SU-DHL-6 (cell line): ENCODE results near the gene FITM1.

Experiments used
- H2AFZ ChIP-seq: fragments of 200-600 bp; sonication (generic); 2 replicates; pipeline ENCODE4 v1.6.1; 2014; ENCODE audit warnings: low read depth, mild to moderate bottlenecking, moderate library complexity, mixed read lengths, antibody characterized with exemption, low read length; ENCODE audit not compliant: severe bottlenecking
- H3F3A ChIP-seq: fragments of 200-600 bp; shearing (Covaris generic); 2 replicates; pipeline ENCODE4 v1.6.0; 2016; ENCODE audit warnings: antibody characterized with exemption, mild to moderate bottlenecking; ENCODE audit not compliant: insufficient read depth
- H3K27ac ChIP-seq: fragments of 200-600 bp; sonication (generic); 2 replicates; pipeline ENCODE4 v1.5.1; 2016; ENCODE audit warnings: low read depth, mild to moderate bottlenecking, low read length, moderate library complexity, mixed read lengths
- H3K27me3 ChIP-seq: fragments of 200-600 bp; sonication (generic), shearing (Covaris generic); 2 replicates; pipeline ENCODE4 v1.6.0; 2014; ENCODE audit warnings: mild to moderate bottlenecking, low read length
- H3K36me3 ChIP-seq: fragments of 200-600 bp; sonication (generic); 2 replicates; pipeline ENCODE4 v1.6.1; 2014; ENCODE audit warnings: mild to moderate bottlenecking, low read length, mixed read lengths
- H3K4me2 ChIP-seq: fragments of 300-600, 200-600 bp; shearing (Covaris generic), sonication (generic); 2 replicates; pipeline ENCODE4 v1.6.0; 2014; ENCODE audit warnings: low read length, low read depth, mild to moderate bottlenecking; ENCODE audit not compliant: poor library complexity, severe bottlenecking
- H3K4me3 ChIP-seq: fragments of 200-600 bp; sonication (generic); 2 replicates; pipeline ENCODE4 v1.5.1; 2014; ENCODE audit warnings: antibody characterized with exemption, low read length, mild to moderate bottlenecking, mixed read lengths; ENCODE audit not compliant: insufficient read depth, poor library complexity, severe bottlenecking
- H3K79me2 ChIP-seq: fragments of 200-600 bp; sonication (generic); 2 replicates; pipeline ENCODE4 v1.6.1; 2014; ENCODE audit warnings: mild to moderate bottlenecking, low read length, moderate library complexity; ENCODE audit not compliant: insufficient read depth
- H3K9ac ChIP-seq: fragments of 200-600 bp; sonication (generic); 2 replicates; pipeline ENCODE4 v1.7.0; 2014; ENCODE audit warnings: mild to moderate bottlenecking, low read length
- H3K9me2 ChIP-seq: fragments of 200-600 bp; sonication (generic); replicated peaks from 2 replicates; pipeline ENCODE4 v1.6.1; 2014; ENCODE audit warnings: low read length; ENCODE audit not compliant: insufficient read depth
- H3K9me3 ChIP-seq: fragments of 200-600 bp; sonication (generic); 2 replicates; pipeline ENCODE4 v1.6.1; 2014; ENCODE audit warnings: low read length, mixed read lengths; ENCODE audit not compliant: insufficient read depth
- H4K20me1 ChIP-seq: fragments of 200-600 bp; sonication (generic); 2 replicates; pipeline ENCODE4 v1.6.1; 2014; ENCODE audit warnings: low read depth, mild to moderate bottlenecking, antibody characterized with exemption, low read length, moderate library complexity, mixed read lengths
- CTCF ChIP-seq: fragments of 200-600 bp; sonication (generic); IDR thresholded peaks from one replicate; pipeline ENCODE4 v1.5.1; 2017; ENCODE audit warnings: antibody characterized with exemption, mild to moderate bottlenecking, low read length, moderate library complexity; ENCODE audit not compliant: insufficient read depth, poor library complexity, severe bottlenecking
- EZH2phosphoT487 ChIP-seq: fragments of 200-600 bp; sonication (generic), shearing (Covaris generic); conservative IDR thresholded peaks from 2 replicates; pipeline ENCODE4 v1.6.1; 2018; ENCODE audit warnings: mild to moderate bottlenecking, antibody characterized with exemption, low read length, moderate library complexity, mixed read lengths

The FITM1 gene

GRCh38 chr14:24130380-24130716 is at the start of gene FITM1:
Gene FITM1, plus strand, starts transcription at chr14:24130659. Its CDS starts 905 bp downstream, at chr14:24131564.
- Histone ChIP-seq H3K9me2 (no peaks in the 10 kb centered on the region), H3K27ac (no peak within 1 kb of the TSS), H3K9ac (no peak within 1 kb of the TSS), H3K4me2 (no peak within 1 kb of the TSS), H3K4me3 (no peak within 1 kb of the TSS), H3K27me3 (no peaks in the 10 kb centered on the region), H3F3A (peaks cover 3% of the 10 kb centered on the region), H2AFZ (no peak within 1 kb of the TSS), H3K79me2 (no peaks in the 10 kb centered on the region), H3K9me3 (no peaks in the 10 kb centered on the region), H4K20me1 (no peaks in the 10 kb centered on the region), H3K36me3 (no peaks in the 10 kb centered on the region)
- TF ChIP-seq CTCF (no peak), EZH2phosphoT487 (no peak)

GRCh38 chr14:24080888-24081738 is 49.3 kb upstream of the FITM1 start:
- Histone ChIP-seq H2AFZ (peak overlapping the region; percentile 75), H3K27ac (no peak overlapping the region)

GRCh38 chr14:24081739-24082211 is 48.7 kb upstream of the FITM1 start:
- no peaks in the 10 kb centered on the region for H3K9me3 ChIP-seq
- no peaks in the 10 kb centered on the region for H4K20me1 ChIP-seq
- H3F3A ChIP-seq, result 0 out of 2 replicates have a peak, but pooled peaks cover 3% of the 10 kb centered on the region
- H3K27me3 ChIP-seq, result no peaks in the 10 kb centered on the region
- H3K79me2 ChIP-seq, result no peaks in the 10 kb centered on the region
- peak overlapping the region; percentile 69 for H3K9ac ChIP-seq
- H3K4me2 ChIP-seq, result peak overlapping the region; percentile 80
- H2AFZ ChIP-seq, result peak overlapping the region; percentile 37
- no peak overlapping the region for H3K27ac ChIP-seq
- H3K36me3 ChIP-seq, result no peaks in the 10 kb centered on the region
- no peak for TF ChIP-seq EZH2phosphoT487
- TF ChIP-seq CTCF, result no peak
- H3K4me3 ChIP-seq, result peak overlapping the region; percentile 57
- no peaks in the 10 kb centered on the region for H3K9me2 ChIP-seq

More at GRCh38 chr14:24080888-24081738, 49.3 kb upstream of the FITM1 start:
- Histone ChIP-seq H3K4me3 (peak overlapping the region; percentile 57), H3K4me2 (peak overlapping the region; percentile 80), H3K9me3 (no peaks in the 10 kb centered on the region), H3K27me3 (no peaks in the 10 kb centered on the region), H3F3A (0 out of 2 replicates have a peak, but pooled peaks cover 3% of the 10 kb centered on the region), H4K20me1 (no peaks in the 10 kb centered on the region), H3K9ac (peak overlapping the region; percentile 69), H3K36me3 (no peaks in the 10 kb centered on the region), H3K9me2 (no peaks in the 10 kb centered on the region), H3K79me2 (no peaks in the 10 kb centered on the region)
- TF ChIP-seq EZH2phosphoT487 (no peak), CTCF (no peak)
